ENCODE measurements around the gene NCMAP. TPM values are rescaled to one million over a fixed set of nuclear protein-coding genes. Genes with fewer than 3 reads are reported as not detected.

NCMAP gene
- total RNA-seq, 2 experiments from 2014 or later, result 0.11 to 0.20 TPM

- TF ChIP-seq, protein P1, sequence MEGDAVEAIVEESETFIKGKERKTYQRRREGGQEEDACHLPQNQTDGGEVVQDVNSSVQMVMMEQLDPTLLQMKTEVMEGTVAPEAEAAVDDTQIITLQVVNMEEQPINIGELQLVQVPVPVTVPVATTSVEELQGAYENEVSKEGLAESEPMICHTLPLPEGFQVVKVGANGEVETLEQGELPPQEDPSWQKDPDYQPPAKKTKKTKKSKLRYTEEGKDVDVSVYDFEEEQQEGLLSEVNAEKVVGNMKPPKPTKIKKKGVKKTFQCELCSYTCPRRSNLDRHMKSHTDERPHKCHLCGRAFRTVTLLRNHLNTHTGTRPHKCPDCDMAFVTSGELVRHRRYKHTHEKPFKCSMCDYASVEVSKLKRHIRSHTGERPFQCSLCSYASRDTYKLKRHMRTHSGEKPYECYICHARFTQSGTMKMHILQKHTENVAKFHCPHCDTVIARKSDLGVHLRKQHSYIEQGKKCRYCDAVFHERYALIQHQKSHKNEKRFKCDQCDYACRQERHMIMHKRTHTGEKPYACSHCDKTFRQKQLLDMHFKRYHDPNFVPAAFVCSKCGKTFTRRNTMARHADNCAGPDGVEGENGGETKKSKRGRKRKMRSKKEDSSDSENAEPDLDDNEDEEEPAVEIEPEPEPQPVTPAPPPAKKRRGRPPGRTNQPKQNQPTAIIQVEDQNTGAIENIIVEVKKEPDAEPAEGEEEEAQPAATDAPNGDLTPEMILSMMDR (IDR thresholded peaks at IDR 0.05), result no peak
- DNase-seq, result no peak
- Mint-ChIP-seq H3K27me3 (peaks cover 18% of the 10 kb centered on the region), H3K9me3 (no peaks in the 10 kb centered on the region), H3K36me3 (ENCODE audit: low read depth) (no peaks in the 10 kb centered on the region), H3K4me3 (no peak overlapping the region), H3K4me1 (ENCODE audit: low read depth) (no peaks in the 10 kb centered on the region), H3K27ac (no peak overlapping the region)
- ATAC-seq, result no peak
- intact Hi-C loops (cut with micrococcal nuclease), result no loop called here
- CTCF ChIA-PET, result no interaction called here
- POLR2A ChIA-PET, result interaction anchor here (1.2 kb wide), 1 partner anchor 10 kb away, joined by 5 read pairs; no protein-coding TSS in a partner anchor
Observed at GRCh38 chr1:24620678-24621077, 64.8 kb downstream of the NCMAP start.

DNA sequence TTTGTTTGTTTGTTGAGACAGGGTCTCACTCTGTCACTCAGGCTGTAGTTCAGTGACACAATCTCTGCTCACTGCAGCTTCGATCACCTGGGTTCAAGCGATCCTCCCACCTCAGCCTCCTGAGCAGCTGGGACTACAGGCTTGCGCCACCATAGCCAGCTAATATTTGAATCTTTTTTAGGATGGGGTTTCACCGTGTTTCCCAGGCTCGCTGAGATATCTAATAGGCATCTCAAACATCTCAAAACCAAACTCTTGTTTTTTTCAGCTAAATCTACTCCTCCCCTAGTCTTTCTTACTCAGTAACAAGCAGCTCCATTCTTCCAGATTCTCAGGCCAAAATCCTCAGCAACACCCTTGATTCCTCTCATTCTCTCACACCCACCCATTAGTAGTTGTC lies 65.2 kb downstream of the NCMAP start:
- ChIA-PET POLR2A (interaction anchor here (1.2 kb wide), 1 partner anchor 9 kb away, joined by 5 read pairs; no protein-coding TSS in a partner anchor), CTCF (no interaction called here)
- intact Hi-C loops (cut with micrococcal nuclease), result no loop called here
- DNase-seq, result no peak
- no peaks in the 10 kb centered on the region for H3K9me3 Mint-ChIP-seq
- H3K27ac Mint-ChIP-seq, result no peak overlapping the region
- TF ChIP-seq, protein P1 (IDR thresholded peaks at IDR 0.05), result no peak
- H3K4me1 Mint-ChIP-seq (ENCODE audit: low read depth), result no peaks in the 10 kb centered on the region
- no peak overlapping the region for H3K4me3 Mint-ChIP-seq
- no peak for ATAC-seq
- peaks cover 15% of the 10 kb centered on the region for H3K27me3 Mint-ChIP-seq
- H3K36me3 Mint-ChIP-seq (ENCODE audit: low read depth), result no peaks in the 10 kb centered on the region

GRCh38 chr1:24622218-24622617 lies 66.3 kb downstream of the NCMAP start:
- Mint-ChIP-seq H3K4me3 (no peak overlapping the region), H3K27ac (no peak overlapping the region), H3K36me3 (ENCODE audit: low read depth) (no peaks in the 10 kb centered on the region), H3K4me1 (ENCODE audit: low read depth) (no peaks in the 10 kb centered on the region), H3K9me3 (no peaks in the 10 kb centered on the region), H3K27me3 (peaks cover 9% of the 10 kb centered on the region)
- POLR2A ChIA-PET, result no interaction called here
- TF ChIP-seq, protein P1 (IDR thresholded peaks at IDR 0.05), result no peak
- CTCF ChIA-PET, result interaction anchor here (1.0 kb wide), 1 partner anchor 95 kb away, joined by 4 read pairs; no protein-coding TSS in a partner anchor
- DNase-seq (no peak), ATAC-seq (no peak)
- intact Hi-C loops (cut with micrococcal nuclease), result no loop called here

GRCh38 chr1:24632832-24633175 lies 76.9 kb downstream of the NCMAP start:
- DNase-seq (no peak), ATAC-seq (no peak)
- Mint-ChIP-seq H3K27me3 (peaks cover 8% of the 10 kb centered on the region), H3K4me1 (ENCODE audit: low read depth) (peaks cover 2% of the 10 kb centered on the region), H3K36me3 (ENCODE audit: low read depth) (no peaks in the 10 kb centered on the region), H3K9me3 (no peaks in the 10 kb centered on the region), H3K27ac (no peak overlapping the region), H3K4me3 (no peak overlapping the region)
- CTCF ChIA-PET, result interaction anchor here (1.1 to 4.8 kb wide), 6 partner anchors 25 to 434 kb away, joined by 3 to 33 read pairs (median 10); partner anchors contain the start of gene NIPAL3
- POLR2A ChIA-PET, result interaction anchor here (0.6 kb wide), 1 partner anchor 448 kb away, joined by 4 read pairs; no protein-coding TSS in a partner anchor
- intact Hi-C loops (cut with micrococcal nuclease), result loop anchor here (5.0 to 10.0 kb wide), 2 partner anchors 41 to 88 kb away; no protein-coding TSS in a partner anchor
- TF ChIP-seq, protein P1 (IDR thresholded peaks at IDR 0.05), result no peak

DNA sequence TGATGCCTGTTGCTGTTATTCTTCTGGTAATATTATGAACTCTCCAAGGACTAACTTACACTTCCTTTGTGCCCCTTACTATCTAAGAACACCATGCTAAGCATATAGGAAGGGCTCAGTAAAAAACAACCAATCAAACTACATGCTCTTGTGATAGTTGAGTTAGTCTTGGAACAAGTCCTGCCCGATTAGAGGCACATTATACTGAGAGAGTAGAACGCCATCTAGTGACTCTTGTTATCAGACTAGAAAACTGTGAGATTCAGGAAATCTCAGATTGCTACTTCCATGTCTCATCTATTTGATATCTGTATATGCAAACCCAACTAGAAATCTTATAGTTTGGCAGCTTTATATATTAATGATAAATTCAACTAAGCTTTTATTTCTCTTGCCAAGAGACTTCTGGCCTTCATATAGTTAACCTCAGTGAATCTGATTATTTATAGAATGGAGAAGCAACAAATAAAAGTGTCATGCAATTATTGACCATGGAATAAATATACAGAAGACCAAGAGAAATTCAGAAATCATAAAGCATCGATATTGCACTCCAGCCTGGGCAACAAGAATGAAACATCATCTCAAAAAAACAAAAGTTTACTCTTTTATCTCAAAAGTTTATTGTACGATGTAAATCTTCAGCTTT lies 79.4 kb downstream of the NCMAP start:
- ATAC-seq (peak; percentile 83), DNase-seq (no peak)
- no peaks in the 10 kb centered on the region for H3K36me3 Mint-ChIP-seq (ENCODE audit: low read depth)
- no peaks in the 10 kb centered on the region for H3K9me3 Mint-ChIP-seq
- H3K27ac Mint-ChIP-seq, result no peak overlapping the region
- H3K4me1 Mint-ChIP-seq (ENCODE audit: low read depth), result peaks cover 10% of the 10 kb centered on the region
- CTCF ChIA-PET, result interaction anchor here (0.8 to 4.8 kb wide), 10 partner anchors 12 to 436 kb away, joined by 3 to 33 read pairs (median 4); partner anchors contain the start of gene NIPAL3
- TF ChIP-seq, protein P1 (IDR thresholded peaks at IDR 0.05), result peak; percentile 66
- H3K27me3 Mint-ChIP-seq, result no peaks in the 10 kb centered on the region
- intact Hi-C loops (cut with micrococcal nuclease), result loop anchor here (5.0 to 10.0 kb wide), 2 partner anchors 91 to 223 kb away; partner anchors contain the start of gene STPG1
- POLR2A ChIA-PET, result no interaction called here
- no peak overlapping the region for H3K4me3 Mint-ChIP-seq

Measured in activated CD8-positive, alpha-beta T cell treated with anti-CD3 and anti-CD28 coated beads for 36 hours (primary cell).